Retinal pigment epithelial cell (primary cell): ENCODE measurements around the gene SLC44A1.
A peak's percentile ranks its signal among the peaks of the same experiment; 100 is the strongest.

Source experiments
- DNase-seq: peaks from one replicate; pipeline ENCODE4 v3.0.0-alpha.2; 2010; ENCODE audit warnings: low read depth
- H3K4me3 ChIP-seq: 2 replicates; pipeline ENCODE4 v1.5.1; 2011; ENCODE audit warnings: mild to moderate bottlenecking, low read length, control low read depth, moderate library complexity
- CTCF ChIP-seq: conservative IDR thresholded peaks from 2 replicates; pipeline ENCODE4 v1.5.1; 2011; ENCODE audit warnings: low read depth, low read length, control low read depth, inconsistent platforms

Gene SLC44A1

GRCh38 chr9:105296445-105296844 lies 52.0 kb downstream of the SLC44A1 start:
- no peak overlapping the region for H3K4me3 ChIP-seq
- DNase-seq: no peak
- no peak for TF ChIP-seq CTCF

- peak; percentile 91 for DNase-seq
- no peak overlapping the region for H3K4me3 ChIP-seq
- TF ChIP-seq CTCF: no peak
These were observed 52.4 kb downstream of the SLC44A1 start for GRCh38 chr9:105296877-105297287.

GRCh38 chr9:105297442-105298075 lies 53.1 kb downstream of the SLC44A1 start:
- no peak for DNase-seq
- TF ChIP-seq CTCF: no peak
- no peak overlapping the region for H3K4me3 ChIP-seq

- peak; percentile 98 for DNase-seq
- no peak overlapping the region for H3K4me3 ChIP-seq
- no peak for TF ChIP-seq CTCF
These were observed 54.9 kb downstream of the SLC44A1 start for GRCh38 chr9:105299190-105299854.

- no peak overlapping the region for H3K4me3 ChIP-seq
- DNase-seq: no peak
- no peak for TF ChIP-seq CTCF
These were observed 58.3 kb downstream of the SLC44A1 start for GRCh38 chr9:105302728-105303127.

- no peak for TF ChIP-seq CTCF
- H3K4me3 ChIP-seq: no peak overlapping the region
- no peak for DNase-seq
These were observed 61.4 kb downstream of the SLC44A1 start for GRCh38 chr9:105305856-105306255.

GRCh38 chr9:105306351-105307140 lies 62.1 kb downstream of the SLC44A1 start:
- no peak for DNase-seq
- TF ChIP-seq CTCF: no peak
- H3K4me3 ChIP-seq: no peak overlapping the region
